Measurements from ENCODE around the gene HDAC2. TPM values are rescaled to one million over a fixed set of nuclear protein-coding genes. Genes with fewer than 3 reads are reported as not detected.
"Not testable (repeated sequence)": the region's sequence is repeated elsewhere in the genome, so short reads cannot be mapped to it uniquely, and the experiment has no call there.

HDAC2 gene
- total RNA-seq, 6 experiments from 2014 or later, result 15.6 to 22.2 (median 21.3) TPM

- peak; percentile 32 to 65 (median 48) for ATAC-seq
These were observed 50.2 kb downstream of the HDAC2 start for GRCh38 chr6:113920663-113921267.

GRCh38 chr6:113910285-113910684 lies 60.7 kb downstream of the HDAC2 start:
- H3K4me1 ChIP-seq; H3K27ac ChIP-seq; ATAC-seq; H3K9me3 ChIP-seq; H3K4me3 ChIP-seq; intact Hi-C loops (cut with DNase I); DNase-seq; H3K36me3 ChIP-seq; H3K27me3 ChIP-seq: not testable (repeated sequence)
- 57% methylated on average over 1 of the region's 1 CpG for WGBS (ENCODE audit: insufficient coverage, low coverage, low lambda C conversion rate, missing lambda C conversion rate)

More at GRCh38 chr6:113920663-113921267, 50.2 kb downstream of the HDAC2 start:
- no peak overlapping the region for H3K27ac ChIP-seq
- no peaks in the 10 kb centered on the region for H3K4me1 ChIP-seq
- H3K9me3 ChIP-seq, result no peaks in the 10 kb centered on the region
- no peaks in the 10 kb centered on the region for H3K36me3 ChIP-seq
- DNase-seq, result no peak
- 26% methylated on average over 3 of the region's 3 CpGs for WGBS (ENCODE audit: insufficient coverage, low coverage, low lambda C conversion rate, missing lambda C conversion rate)
- H3K27me3 ChIP-seq, result no peaks in the 10 kb centered on the region
- no peak for TF ChIP-seq CTCF (IDR thresholded peaks at IDR 0.05)
- no peak for TF ChIP-seq POLR2A (IDR thresholded peaks at IDR 0.05)
- H3K4me3 ChIP-seq, result no peak overlapping the region
- intact Hi-C loops (cut with DNase I), result no loop called here

- Histone ChIP-seq H3K9me3 (no peaks in the 10 kb centered on the region), H3K27ac (no peak overlapping the region), H3K36me3 (no peaks in the 10 kb centered on the region), H3K27me3 (no peaks in the 10 kb centered on the region), H3K4me3 (no peak overlapping the region), H3K4me1 (peaks cover 0 to 5% (median 0%) of the 10 kb centered on the region in 4 donors)
- WGBS (ENCODE audit: insufficient coverage, low coverage, low lambda C conversion rate, missing lambda C conversion rate), result 16% methylated on average over 6 of the region's 6 CpGs
- ATAC-seq (peak; percentile 40 to 63 (median 58)), DNase-seq (no peak)
- intact Hi-C loops (cut with DNase I), result no loop called here
- TF ChIP-seq POLR2A (IDR thresholded peaks at IDR 0.05), result no peak
- peak; percentile 59 to 75 (median 74) for TF ChIP-seq CTCF (IDR thresholded peaks at IDR 0.05)
These were observed 61.6 kb downstream of the HDAC2 start for GRCh38 chr6:113909224-113909856.

GRCh38 chr6:113908801-113909200 lies 62.1 kb downstream of the HDAC2 start:
- DNase-seq, result no peak
- TF ChIP-seq CTCF (IDR thresholded peaks at IDR 0.05) (no peak), POLR2A (IDR thresholded peaks at IDR 0.05) (no peak)
- no peaks in the 10 kb centered on the region for H3K9me3 ChIP-seq
- WGBS (ENCODE audit: insufficient coverage, low coverage, low lambda C conversion rate, missing lambda C conversion rate), result 50% methylated on average over 3 of the region's 3 CpGs
- no peak overlapping the region for H3K4me3 ChIP-seq
- no peaks in the 10 kb centered on the region for H3K36me3 ChIP-seq
- ATAC-seq, result no peak
- H3K27ac ChIP-seq, result no peak overlapping the region
- intact Hi-C loops (cut with DNase I), result no loop called here
- peaks cover 0 to 5% (median 0%) of the 10 kb centered on the region in 4 donors for H3K4me1 ChIP-seq
- H3K27me3 ChIP-seq, result no peaks in the 10 kb centered on the region

GRCh38 chr6:113907102-113907815 lies 63.7 kb downstream of the HDAC2 start:
- no peaks in the 10 kb centered on the region for H3K36me3 ChIP-seq
- no peaks in the 10 kb centered on the region for H3K27me3 ChIP-seq
- WGBS (ENCODE audit: insufficient coverage, low coverage, low lambda C conversion rate, missing lambda C conversion rate), result 70% methylated on average over 5 of the region's 6 CpGs
- ATAC-seq (no peak), DNase-seq (no peak)
- TF ChIP-seq CTCF (IDR thresholded peaks at IDR 0.05), result no peak
- TF ChIP-seq POLR2A (IDR thresholded peaks at IDR 0.05), result no peak
- H3K4me3 ChIP-seq, result no peak overlapping the region
- peaks cover 0 to 5% (median 0%) of the 10 kb centered on the region in 4 donors for H3K4me1 ChIP-seq
- H3K9me3 ChIP-seq, result no peaks in the 10 kb centered on the region
- H3K27ac ChIP-seq, result no peak overlapping the region
- intact Hi-C loops (cut with DNase I), result no loop called here
